AG08395 (cell line): ENCODE results near the gene RPL19.

Experiments used
- DNase-seq: peaks from one replicate; pipeline ENCODE4 v3.0.0; 2012; ENCODE audit warnings: mixed read lengths, low spot score

RPL19 gene

DNA sequence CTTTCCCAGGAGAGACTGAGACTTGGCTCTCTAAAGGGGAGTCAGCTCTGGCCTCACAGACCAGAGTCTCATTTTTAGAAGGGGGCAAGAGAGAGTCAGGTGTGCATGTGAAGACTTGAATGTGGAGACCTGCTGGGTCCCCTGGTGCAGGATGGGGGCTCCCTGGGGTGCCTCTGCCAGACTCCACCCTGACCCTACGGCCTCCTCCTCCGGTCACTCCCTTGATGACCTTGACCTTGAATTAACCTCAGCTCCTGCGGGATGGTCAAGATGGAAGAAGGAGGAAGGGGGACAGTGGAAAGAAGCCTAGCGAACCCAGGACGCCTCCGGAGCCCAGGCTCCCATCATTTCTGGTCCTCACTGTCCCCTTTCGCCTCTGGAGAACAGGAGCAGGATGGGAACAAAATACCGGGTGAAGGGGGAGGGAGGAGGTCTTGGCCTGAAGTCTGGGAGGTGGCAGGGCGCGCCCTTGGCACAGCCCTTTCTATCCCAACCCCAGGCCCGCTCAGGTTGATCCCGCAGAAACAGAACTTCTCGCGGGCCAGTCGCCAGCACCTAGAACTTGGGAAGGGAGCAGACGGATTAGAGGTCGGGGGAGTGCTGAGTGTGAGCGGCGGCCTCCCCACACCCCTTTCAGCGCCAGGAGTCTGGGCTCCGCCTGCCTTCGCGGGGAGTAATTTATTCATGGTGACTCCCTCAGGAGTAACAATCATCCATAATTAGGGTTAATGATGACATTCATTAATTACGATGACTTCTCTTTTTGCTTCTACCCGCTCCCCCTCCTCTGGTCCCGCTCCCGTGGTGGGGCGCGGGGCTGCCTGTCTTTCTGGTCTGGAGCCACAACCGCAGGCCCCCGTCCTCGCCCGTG lies 24.1 kb downstream of the RPL19 start:
- no peak for DNase-seq

DNA sequence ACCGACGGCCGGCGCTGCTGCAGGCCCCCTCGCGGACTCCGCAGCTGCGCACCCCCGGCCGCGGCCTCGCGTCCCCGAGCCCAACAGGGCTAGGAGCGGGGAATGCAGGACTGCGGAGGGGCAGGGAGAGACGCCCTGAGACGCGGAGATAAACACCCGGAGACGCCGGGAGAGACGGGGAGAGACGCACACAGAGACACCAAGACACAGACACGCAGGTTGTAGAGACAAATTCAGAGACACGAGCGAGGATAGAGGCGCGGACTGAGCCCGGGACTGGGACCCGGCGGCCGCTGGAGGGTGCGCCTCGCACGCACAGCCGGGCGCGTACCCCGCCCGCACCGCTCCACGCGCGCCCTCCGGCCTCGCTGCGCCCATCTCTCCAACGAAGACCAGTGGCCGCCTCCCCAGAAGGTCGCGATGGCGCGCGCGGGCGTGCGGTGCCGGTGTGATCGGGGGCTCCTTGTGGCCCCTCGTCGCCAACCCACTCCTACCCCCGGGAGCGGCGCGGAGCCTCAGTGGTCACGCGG lies 24.8 kb downstream of the RPL19 start:
- DNase-seq, result no peak

DNA sequence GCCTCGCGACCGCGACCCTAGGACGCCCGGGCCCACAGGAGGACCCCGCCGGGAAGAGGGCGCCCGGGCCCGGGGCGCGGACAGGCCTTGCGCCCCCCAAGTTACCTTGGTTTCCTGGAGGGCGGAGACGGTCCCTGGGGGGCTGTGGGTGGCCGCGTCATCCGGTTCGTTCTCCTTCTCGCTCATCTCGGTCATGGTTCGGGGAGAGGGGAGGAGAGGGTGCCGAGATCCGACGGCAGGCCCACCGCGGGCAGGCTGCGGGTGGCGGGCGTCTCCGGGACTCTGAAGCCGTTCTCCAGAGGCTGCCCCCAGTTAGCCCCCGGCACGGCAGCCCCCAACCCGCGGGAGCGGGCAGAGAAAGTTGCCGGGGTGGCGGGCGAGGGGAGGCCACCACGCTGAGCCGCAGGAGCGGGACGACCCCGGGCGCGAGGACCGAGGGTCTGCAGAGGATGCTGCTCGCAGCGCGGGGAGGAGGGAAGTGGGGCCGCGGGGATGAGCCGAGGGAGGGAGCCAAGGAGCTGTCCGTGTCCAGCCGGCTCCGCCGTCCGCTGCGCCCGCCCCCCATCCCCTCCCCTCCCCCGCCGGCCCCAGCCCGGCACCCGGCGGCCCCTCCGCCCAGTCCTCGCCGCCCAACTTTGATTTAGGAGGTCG lies 25.4 kb downstream of the RPL19 start, which contains the start of gene STAC2:
Gene STAC2 (minus strand): TSS at position 638 of the 651 bp plus-strand sequence. CDS start 443 bp downstream, at position 195.
- DNase-seq, result no peak

DNA sequence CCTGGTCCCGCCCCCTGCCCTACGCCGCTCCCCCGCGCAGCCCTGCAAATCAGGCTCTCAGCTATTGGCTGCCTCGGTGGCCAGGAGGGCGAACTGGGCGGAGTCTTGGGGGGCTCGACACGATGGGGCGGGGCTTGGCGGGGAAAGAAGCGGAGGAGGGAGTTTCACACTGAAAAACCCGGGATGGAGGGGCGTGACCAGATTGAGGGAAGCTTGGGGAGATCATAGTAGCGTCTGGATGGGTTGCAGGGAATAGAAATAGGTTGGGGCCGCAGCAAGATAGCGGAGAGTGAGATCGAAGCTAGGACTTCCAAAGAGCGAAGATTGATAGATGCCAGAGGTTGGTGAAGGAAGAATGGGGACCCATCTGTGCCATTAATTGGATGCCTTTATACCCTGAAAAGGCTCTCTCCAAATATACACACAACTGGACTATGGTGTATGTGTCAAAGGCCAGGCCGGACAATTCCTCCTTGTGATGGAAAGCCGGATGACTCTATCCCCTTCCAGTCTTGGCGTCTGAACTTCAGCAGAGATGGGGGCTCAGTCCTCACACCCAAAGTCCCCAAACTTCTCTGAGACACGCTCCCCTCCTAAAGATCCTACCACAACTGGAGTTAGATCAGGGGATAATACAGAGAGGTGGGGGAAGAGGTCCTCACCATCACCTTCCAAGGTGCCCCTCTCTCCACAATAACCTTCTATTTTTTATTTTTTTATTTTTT lies 26.0 kb downstream of the RPL19 start:
- DNase-seq, result peak; percentile 66

GRCh38 chr17:39227364-39227919 lies 27.4 kb downstream of the RPL19 start:
- no peak for DNase-seq

DNA sequence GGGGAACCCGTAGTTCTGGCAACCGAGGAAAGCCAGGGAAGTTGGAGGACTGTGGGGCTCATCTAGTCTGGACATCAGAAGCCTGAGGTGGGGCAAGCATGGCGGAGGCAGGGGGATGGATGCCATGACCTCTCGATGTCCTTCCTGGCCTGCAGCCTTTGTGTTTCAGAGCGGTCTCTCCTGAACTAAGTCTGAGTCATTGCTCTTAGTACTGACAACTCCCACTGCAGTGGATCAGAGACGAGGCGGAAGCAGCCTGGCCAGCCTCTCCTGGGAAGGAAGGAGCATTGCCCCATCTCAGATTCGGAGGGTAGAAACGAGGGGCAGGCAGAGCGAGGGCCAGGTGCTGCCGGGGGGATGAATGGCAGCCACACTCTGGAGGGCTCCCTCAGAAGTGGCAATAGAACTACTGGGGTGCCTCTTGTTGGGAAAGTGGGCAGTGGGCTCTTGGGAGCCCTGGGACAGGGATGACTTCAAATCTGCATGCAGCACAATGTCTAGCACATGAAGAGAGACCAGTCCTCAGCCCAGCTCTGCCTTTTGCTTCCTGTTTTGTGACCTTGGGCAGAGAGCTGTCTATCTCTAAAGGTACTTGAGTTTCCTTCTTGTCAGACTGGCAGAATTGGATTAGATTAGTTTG lies 29.3 kb downstream of the RPL19 start:
- peak; percentile 74 for DNase-seq

GRCh38 chr17:39230361-39230760 lies 30.3 kb downstream of the RPL19 start:
- no peak for DNase-seq

DNA sequence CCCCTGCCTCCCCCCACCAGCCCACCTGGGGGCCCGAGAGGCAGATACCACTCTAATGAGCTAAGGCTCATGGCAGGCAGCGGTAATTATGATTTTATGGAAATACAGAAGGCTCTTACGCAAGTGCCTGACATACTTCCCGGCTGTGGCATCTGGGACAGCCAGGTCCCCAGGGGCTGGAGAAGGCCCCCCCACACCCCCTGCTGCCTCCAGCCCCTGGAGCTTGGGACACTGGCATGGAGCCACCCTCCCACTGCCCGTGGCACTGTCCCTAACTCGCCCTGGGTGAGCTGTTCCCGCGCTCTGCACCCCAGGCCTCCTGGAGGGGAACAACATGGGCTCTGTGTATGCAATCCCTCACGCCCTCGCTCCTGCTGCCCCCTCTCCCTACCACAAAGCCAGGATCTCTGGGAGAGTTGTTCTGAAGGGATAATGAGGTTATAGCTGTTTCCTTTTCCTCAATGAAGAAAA lies 31.0 kb downstream of the RPL19 start:
- no peak for DNase-seq

DNA sequence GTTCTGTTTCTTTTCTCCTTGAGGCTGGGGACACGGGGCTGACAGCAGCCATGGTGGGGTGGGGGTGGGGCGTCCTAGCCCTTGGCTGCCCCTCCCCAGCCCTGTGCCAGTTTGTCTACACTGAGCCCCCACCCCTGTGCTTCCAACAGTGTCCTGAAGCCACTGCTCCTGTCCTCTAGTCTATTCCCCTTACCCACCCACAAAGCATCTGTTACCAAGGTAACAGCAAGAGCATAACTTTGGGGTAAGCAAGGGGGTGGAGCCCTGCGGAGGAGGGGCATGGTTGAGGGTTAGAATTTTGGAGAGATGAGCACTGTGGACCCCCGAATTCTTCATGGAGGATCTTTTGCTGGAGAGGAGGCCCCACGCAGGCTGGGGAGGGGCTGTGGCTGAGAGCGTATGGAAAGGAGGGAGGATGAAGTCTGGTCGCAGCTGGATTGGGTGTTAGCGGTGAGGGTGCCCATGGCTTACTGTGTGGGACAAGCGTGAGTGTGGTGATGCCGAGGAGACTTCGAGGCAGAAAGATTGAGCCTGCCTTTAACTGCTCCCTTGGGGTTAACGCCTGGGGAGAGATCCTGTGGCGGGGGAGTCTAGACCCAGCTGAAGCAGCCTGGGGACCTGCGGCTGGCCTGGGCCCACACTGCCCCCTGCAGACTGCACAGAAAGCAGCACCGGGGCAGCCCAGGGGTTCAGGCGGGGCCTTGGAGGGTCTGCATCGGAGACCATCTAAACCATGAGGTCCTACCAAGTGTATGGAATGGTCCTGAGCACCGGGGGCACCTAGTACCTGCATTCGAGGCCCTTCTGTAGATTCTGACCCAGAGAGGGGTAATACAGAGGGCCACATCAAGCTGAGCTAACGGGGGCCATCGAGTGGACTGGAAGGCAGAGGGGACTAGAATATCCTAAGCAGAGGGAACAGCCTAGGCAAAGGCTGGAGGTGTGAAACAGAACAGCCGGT lies 31.8 kb downstream of the RPL19 start:
- DNase-seq, result peak; percentile 77

GRCh38 chr17:39235555-39236449 lies 35.7 kb downstream of the RPL19 start:
- peak; percentile 62 for DNase-seq

GRCh38 chr17:39236450-39236927 lies 36.4 kb downstream of the RPL19 start:
- DNase-seq, result no peak

DNA sequence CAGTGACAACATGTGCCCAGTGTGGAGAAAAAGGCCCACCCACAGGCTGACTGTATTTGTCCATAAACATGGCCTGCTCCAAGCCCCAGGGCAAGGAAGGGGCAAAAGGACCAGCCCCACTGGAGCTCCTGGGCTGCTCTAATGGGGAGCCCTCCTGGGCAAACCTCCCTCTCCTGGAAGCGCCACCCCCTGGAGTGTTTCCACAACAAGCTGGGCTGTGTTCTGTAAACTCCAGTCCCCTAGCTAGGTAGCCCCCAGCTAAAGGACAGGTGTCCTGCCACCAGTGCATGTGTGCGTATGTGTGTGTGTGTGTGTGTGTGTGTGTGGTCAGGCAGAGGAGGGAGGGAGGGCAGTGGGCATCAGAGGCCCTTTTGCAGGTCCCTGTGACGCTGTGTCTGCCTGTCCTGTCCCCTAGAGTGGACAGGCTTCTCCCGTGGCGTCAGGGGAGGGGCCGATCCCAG lies 36.9 kb downstream of the RPL19 start:
- no peak for DNase-seq

DNA sequence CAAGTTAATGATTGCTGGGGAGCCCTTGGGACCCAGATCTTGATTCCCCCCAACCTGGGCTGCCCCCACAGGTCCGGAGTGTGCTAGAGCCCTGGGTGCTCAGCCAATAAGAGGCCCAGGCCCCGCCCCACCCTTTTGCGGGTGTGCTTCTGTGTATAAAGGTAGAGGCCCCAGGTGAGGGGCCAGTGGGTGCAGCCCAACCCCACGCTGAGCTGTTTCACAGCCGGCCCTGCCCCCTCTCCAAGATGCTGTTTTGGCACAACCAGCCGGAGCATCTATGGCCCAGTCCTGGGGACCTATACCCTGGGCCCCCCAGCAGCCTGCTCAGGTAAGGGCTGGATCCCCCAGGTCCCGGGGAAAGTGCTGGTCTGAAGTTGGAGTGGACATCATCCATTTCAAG lies 37.5 kb downstream of the RPL19 start:
- DNase-seq, result no peak

- DNase-seq, result peak; percentile 43
Measured at GRCh38 chr17:39238311-39238972, 38.4 kb downstream of the RPL19 start.

DNA sequence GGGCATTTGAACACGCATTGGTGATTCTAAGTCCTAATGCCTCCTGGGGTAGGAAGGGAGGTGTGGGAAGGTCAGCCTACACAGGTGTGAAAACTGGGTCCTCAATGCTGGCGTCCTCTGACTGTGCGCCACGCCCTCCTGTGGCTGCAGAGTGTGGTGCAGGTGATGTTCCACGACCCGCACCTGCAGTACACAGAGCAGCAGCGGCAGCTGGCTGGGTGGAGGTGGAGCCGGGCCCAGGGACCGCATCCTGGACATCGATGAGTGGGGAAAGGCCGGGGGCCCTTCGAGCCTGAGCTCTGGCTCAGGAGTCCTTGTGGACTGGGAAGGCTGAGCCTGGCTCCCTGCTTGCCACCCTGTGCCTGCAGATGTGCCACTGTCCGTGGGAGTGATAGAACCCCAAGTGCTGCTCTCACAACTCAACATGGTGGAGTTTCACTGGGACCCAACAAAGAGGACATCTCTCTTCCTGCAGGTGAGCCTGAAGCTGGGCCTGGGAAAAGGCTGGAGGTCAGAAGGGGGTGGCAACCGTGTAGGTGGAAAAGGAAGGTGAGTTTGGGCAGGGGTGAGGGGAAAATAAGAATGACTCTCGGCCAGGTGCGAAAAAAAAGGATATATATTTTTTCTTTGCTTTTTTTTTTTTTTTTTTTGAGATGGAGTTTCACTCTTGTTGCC lies 39.7 kb downstream of the RPL19 start:
- no peak for DNase-seq

- DNase-seq, result no peak
Measured at GRCh38 chr17:39240631-39241030, 40.5 kb downstream of the RPL19 start.

DNA sequence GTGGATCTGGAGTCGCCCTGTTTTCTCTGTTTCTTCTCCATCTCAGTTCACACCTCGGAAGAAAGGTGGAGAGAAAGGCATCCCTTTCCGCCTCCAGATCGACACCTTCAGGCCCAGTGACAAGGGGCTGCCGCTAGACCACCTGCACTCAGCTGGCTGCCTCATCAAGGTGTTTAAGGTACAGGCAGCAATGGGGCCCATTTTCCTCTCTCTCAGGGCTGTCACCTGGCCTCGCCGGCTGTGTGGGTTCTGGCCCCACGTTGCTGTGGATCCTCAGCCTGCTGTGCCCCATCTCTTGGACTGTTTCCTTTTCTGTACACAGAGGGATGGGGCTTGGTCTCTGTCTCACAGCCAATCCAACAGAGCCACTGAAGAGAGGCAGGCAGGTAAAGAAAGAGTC lies 43.1 kb downstream of the RPL19 start:
- DNase-seq, result no peak
